ENCODE measurements around the gene TOR1A. TPM values are rescaled to one million over a fixed set of nuclear protein-coding genes. Genes with fewer than 3 reads are reported as not detected.

Gene TOR1A
- total and polyA plus RNA-seq, 2 experiments from 2014 or later = 23.6 to 45.7 TPM

DNA sequence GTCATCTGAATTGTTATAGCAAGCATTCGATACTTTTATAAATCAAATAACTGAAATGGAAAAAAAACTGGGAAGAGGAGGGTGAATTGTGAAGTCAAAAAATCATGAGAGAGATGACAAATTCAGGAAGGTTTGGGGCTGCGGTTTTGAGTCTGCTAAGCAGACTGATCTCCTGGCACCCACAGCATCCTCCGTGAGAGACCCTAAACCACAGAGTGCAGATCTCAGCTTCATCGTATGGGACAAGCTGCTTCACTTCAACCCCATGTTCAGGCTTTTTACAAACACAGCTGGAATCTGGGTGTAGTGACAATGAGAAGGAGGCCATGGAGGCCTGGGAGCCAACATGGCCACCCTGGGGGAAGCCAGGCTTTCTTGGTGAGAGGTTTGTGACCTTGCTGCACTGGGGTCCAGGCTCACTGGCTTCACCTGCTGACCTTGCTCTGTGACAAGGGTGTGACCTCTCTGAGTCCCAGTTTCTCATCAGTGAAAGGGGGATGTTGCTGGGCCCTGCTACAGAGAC lies 30.7 kb upstream of the TOR1A start (continued):
- TF ChIP-seq, protein P1, sequence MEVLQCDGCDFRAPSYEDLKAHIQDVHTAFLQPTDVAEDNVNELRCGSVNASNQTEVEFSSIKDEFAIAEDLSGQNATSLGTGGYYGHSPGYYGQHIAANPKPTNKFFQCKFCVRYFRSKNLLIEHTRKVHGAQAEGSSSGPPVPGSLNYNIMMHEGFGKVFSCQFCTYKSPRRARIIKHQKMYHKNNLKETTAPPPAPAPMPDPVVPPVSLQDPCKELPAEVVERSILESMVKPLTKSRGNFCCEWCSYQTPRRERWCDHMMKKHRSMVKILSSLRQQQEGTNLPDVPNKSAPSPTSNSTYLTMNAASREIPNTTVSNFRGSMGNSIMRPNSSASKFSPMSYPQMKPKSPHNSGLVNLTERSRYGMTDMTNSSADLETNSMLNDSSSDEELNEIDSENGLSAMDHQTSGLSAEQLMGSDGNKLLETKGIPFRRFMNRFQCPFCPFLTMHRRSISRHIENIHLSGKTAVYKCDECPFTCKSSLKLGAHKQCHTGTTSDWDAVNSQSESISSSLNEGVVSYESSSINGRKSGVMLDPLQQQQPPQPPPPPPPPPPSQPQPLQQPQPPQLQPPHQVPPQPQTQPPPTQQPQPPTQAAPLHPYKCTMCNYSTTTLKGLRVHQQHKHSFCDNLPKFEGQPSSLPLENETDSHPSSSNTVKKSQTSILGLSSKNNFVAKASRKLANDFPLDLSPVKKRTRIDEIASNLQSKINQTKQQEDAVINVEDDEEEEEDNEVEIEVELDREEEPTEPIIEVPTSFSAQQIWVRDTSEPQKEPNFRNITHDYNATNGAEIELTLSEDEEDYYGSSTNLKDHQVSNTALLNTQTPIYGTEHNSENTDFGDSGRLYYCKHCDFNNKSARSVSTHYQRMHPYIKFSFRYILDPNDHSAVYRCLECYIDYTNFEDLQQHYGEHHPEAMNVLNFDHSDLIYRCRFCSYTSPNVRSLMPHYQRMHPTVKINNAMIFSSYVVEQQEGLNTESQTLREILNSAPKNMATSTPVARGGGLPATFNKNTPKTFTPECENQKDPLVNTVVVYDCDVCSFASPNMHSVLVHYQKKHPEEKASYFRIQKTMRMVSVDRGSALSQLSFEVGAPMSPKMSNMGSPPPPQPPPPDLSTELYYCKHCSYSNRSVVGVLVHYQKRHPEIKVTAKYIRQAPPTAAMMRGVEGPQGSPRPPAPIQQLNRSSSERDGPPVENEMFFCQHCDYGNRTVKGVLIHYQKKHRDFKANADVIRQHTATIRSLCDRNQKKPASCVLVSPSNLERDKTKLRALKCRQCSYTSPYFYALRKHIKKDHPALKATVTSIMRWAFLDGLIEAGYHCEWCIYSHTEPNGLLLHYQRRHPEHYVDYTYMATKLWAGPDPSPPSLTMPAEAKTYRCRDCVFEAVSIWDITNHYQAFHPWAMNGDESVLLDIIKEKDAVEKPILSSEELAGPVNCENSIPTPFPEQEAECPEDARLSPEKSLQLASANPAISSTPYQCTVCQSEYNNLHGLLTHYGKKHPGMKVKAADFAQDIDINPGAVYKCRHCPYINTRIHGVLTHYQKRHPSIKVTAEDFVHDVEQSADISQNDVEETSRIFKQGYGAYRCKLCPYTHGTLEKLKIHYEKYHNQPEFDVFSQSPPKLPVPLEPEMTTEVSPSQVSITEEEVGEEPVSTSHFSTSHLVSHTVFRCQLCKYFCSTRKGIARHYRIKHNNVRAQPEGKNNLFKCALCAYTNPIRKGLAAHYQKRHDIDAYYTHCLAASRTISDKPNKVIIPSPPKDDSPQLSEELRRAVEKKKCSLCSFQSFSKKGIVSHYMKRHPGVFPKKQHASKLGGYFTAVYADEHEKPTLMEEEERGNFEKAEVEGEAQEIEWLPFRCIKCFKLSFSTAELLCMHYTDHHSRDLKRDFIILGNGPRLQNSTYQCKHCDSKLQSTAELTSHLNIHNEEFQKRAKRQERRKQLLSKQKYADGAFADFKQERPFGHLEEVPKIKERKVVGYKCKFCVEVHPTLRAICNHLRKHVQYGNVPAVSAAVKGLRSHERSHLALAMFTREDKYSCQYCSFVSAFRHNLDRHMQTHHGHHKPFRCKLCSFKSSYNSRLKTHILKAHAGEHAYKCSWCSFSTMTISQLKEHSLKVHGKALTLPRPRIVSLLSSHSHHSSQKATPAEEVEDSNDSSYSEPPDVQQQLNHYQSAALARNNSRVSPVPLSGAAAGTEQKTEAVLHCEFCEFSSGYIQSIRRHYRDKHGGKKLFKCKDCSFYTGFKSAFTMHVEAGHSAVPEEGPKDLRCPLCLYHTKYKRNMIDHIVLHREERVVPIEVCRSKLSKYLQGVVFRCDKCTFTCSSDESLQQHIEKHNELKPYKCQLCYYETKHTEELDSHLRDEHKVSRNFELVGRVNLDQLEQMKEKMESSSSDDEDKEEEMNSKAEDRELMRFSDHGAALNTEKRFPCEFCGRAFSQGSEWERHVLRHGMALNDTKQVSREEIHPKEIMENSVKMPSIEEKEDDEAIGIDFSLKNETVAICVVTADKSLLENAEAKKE (CRISPR knock-in tag; IDR thresholded peaks at IDR 0.05) = no peak

DNA sequence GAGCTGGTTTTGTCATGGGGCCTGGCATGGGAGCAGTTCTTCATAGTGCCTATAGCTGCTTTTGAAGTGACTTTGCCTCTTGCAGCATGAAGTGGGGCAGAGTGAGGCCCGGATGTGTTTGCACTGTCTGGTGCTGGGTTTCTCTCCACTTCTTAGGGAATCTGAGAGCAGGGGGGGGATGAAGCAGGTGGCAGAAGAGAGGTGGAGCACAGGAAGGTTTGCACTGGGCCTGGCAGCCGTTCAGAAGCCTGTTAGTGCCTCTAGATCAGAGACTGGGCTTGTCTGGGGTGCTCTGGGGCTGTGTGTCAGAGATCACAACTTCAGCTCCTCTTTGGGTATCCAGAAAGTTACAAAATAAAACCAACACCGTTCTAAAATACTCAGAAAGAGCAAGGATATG lies 29.7 kb upstream of the TOR1A start:
- H4K20me1 ChIP-seq (replicated peaks; ENCODE audit: insufficient read depth) = no peaks in the 10 kb centered on the region; the same call in 1 of the 2 replicates
- H3K4me3 ChIP-seq = no peak overlapping the region
- no peak for ATAC-seq
- H3K27ac ChIP-seq (ENCODE audit: low read depth) = no peak overlapping the region
- no peak overlapping the region for H3K27ac Mint-ChIP-seq
- no peak overlapping the region for H2AFZ ChIP-seq
- no peaks in the 10 kb centered on the region for H3K4me1 ChIP-seq (ENCODE audit: insufficient read depth)
- no peak overlapping the region for H3K4me2 ChIP-seq
- H3K36me3 Mint-ChIP-seq (ENCODE audit: low read depth) = peaks cover 12% of the 10 kb centered on the region
- no peak for DNase-seq (ENCODE audit: low spot score)
- H3F3A ChIP-seq (replicated peaks; ENCODE audit: low read depth) = no peaks in the 10 kb centered on the region
- peaks cover 3% of the 10 kb centered on the region for H3K27me3 Mint-ChIP-seq (ENCODE audit: insufficient read depth, low read depth, poor library complexity)
- no peaks in the 10 kb centered on the region for H3K4me1 Mint-ChIP-seq
- no peaks in the 10 kb centered on the region for H3K9me3 Mint-ChIP-seq
- no peaks in the 10 kb centered on the region for H3K27me3 ChIP-seq (ENCODE audit: insufficient read depth)
- no peak overlapping the region for H3K4me3 Mint-ChIP-seq
- H3K36me3 ChIP-seq (ENCODE audit: insufficient read depth) = no peaks in the 10 kb centered on the region
- H3K9me2 ChIP-seq (ENCODE audit: insufficient read depth) = no peaks in the 10 kb centered on the region
- H3K79me2 ChIP-seq (replicated peaks; ENCODE audit: insufficient read depth) = no peaks in the 10 kb centered on the region
- TF ChIP-seq, protein P1 (CRISPR knock-in tag; IDR thresholded peaks at IDR 0.05) = no peak
- TF ChIP-seq CREB1 (CRISPR knock-in tag; IDR thresholded peaks at IDR 0.05; ENCODE audit: low read depth) (no peak), EZH2phosphoT487 (IDR thresholded peaks at IDR 0.05; ENCODE audit: unreplicated experiment) (no peak), NANOG (IDR thresholded peaks at IDR 0.05; ENCODE audit: borderline replicate concordance) (no peak)
- TF ChIP-seq, protein P2, sequence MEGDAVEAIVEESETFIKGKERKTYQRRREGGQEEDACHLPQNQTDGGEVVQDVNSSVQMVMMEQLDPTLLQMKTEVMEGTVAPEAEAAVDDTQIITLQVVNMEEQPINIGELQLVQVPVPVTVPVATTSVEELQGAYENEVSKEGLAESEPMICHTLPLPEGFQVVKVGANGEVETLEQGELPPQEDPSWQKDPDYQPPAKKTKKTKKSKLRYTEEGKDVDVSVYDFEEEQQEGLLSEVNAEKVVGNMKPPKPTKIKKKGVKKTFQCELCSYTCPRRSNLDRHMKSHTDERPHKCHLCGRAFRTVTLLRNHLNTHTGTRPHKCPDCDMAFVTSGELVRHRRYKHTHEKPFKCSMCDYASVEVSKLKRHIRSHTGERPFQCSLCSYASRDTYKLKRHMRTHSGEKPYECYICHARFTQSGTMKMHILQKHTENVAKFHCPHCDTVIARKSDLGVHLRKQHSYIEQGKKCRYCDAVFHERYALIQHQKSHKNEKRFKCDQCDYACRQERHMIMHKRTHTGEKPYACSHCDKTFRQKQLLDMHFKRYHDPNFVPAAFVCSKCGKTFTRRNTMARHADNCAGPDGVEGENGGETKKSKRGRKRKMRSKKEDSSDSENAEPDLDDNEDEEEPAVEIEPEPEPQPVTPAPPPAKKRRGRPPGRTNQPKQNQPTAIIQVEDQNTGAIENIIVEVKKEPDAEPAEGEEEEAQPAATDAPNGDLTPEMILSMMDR (conservative IDR thresholded peaks at IDR 0.05; ENCODE audit: low read depth in 2 of 2) = no peak
- TF ChIP-seq, protein P3, sequence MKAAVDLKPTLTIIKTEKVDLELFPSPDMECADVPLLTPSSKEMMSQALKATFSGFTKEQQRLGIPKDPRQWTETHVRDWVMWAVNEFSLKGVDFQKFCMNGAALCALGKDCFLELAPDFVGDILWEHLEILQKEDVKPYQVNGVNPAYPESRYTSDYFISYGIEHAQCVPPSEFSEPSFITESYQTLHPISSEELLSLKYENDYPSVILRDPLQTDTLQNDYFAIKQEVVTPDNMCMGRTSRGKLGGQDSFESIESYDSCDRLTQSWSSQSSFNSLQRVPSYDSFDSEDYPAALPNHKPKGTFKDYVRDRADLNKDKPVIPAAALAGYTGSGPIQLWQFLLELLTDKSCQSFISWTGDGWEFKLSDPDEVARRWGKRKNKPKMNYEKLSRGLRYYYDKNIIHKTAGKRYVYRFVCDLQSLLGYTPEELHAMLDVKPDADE (IDR thresholded peaks at IDR 0.05) = no peak

Measured in GM23338 (cell line).